HG03565 (cell line): ENCODE data around the gene XRCC6.
"Not testable (repeated sequence)": the region's sequence is repeated elsewhere in the genome, so short reads cannot be mapped to it uniquely, and the experiment has no call there.

Experiments used
- ATAC-seq: cut with Tn5 transposase; IDR thresholded peaks from one replicate; pipeline ENCODE4 v1.9.1; 2021; ENCODE audit warnings: mild to moderate bottlenecking, moderate library complexity; ENCODE audit not compliant: unreplicated experiment

XRCC6 gene

GRCh38 chr22:41648432-41648831, 27.3 kb downstream of the XRCC6 start:
- ATAC-seq: no peak

GRCh38 chr22:41650229-41650628, 29.1 kb downstream of the XRCC6 start:
- ATAC-seq: no peak

GRCh38 chr22:41650821-41651220, 29.7 kb downstream of the XRCC6 start:
- no peak for ATAC-seq

- no peak for ATAC-seq
Observed at GRCh38 chr22:41654322-41654721, 33.2 kb downstream of the XRCC6 start.

GRCh38 chr22:41656556-41656955, 35.5 kb downstream of the XRCC6 start:
- ATAC-seq: no peak

- no peak for ATAC-seq
Observed at GRCh38 chr22:41657709-41658108, 36.6 kb downstream of the XRCC6 start.

- no peak for ATAC-seq
Observed at GRCh38 chr22:41658869-41659268, 37.8 kb downstream of the XRCC6 start.

GRCh38 chr22:41659941-41660340, 38.8 kb downstream of the XRCC6 start:
- ATAC-seq: no peak

GRCh38 chr22:41660416-41660815, 39.3 kb downstream of the XRCC6 start:
- ATAC-seq: no peak

GRCh38 chr22:41661088-41661487, 40.0 kb downstream of the XRCC6 start:
- no peak for ATAC-seq

- no peak for ATAC-seq
Observed at GRCh38 chr22:41661713-41662112, 40.6 kb downstream of the XRCC6 start.

- ATAC-seq: not testable (repeated sequence)
Observed at GRCh38 chr22:41663594-41663993, 42.5 kb downstream of the XRCC6 start.

- no peak for ATAC-seq
Observed at GRCh38 chr22:41664490-41664889, 43.4 kb downstream of the XRCC6 start.

- no peak for ATAC-seq
Observed at GRCh38 chr22:41664951-41665350, 43.9 kb downstream of the XRCC6 start.

GRCh38 chr22:41668971-41669911, 48.1 kb downstream of the XRCC6 start:
- no peak for ATAC-seq

- not testable (repeated sequence) for ATAC-seq
Observed at GRCh38 chr22:41672096-41672495, 51.0 kb downstream of the XRCC6 start.

- no peak for ATAC-seq
Observed at GRCh38 chr22:41672780-41673509, 51.9 kb downstream of the XRCC6 start.

- no peak for ATAC-seq
Observed at GRCh38 chr22:41674846-41675340, 53.8 kb downstream of the XRCC6 start.

- no peak for ATAC-seq
Observed at GRCh38 chr22:41676134-41676533, 55.0 kb downstream of the XRCC6 start.

- ATAC-seq: no peak
Observed at GRCh38 chr22:41681616-41682015, 60.5 kb downstream of the XRCC6 start.

- peak; percentile 59 for ATAC-seq
Observed at GRCh38 chr22:41682033-41682807, 61.1 kb downstream of the XRCC6 start.
